Skin of body (tissue), 2 donors: Measurements from ENCODE around the gene NFIA. TPM values are rescaled to one million over a fixed set of nuclear protein-coding genes. Genes with fewer than 3 reads are reported as not detected.
A peak's percentile ranks its signal among the peaks of the same experiment; 100 is the strongest.

ENCODE experiments used
- DNase-seq: peaks from one replicate; lab custom pipeline; 2025; lab: John Stamatoyannopoulos, UW
- total RNA-seq: library from RNA; depleted of rRNA; stranded (reverse); fragments of >200 nt; gene quantifications from one replicate; pipeline ENCODE4 v1.2.3, GENCODE V29; 2014

NFIA gene
- total RNA-seq, 1 donor from 2014 or later = 47.7 TPM

GRCh38 chr1:61149010-61149860, 66.9 kb downstream of the NFIA start:
- DNase-seq = peak; percentile 11

GRCh38 chr1:61151565-61151964, 69.2 kb downstream of the NFIA start:
- no peak for DNase-seq

GRCh38 chr1:61152066-61152465, 69.7 kb downstream of the NFIA start:
- no peak for DNase-seq

- no peak for DNase-seq
Observed at GRCh38 chr1:61152469-61153105, 70.2 kb downstream of the NFIA start.

- DNase-seq = peak; percentile 71
Observed at GRCh38 chr1:61156576-61157467, 74.5 kb downstream of the NFIA start.

- peak; percentile 81 for DNase-seq
Observed at GRCh38 chr1:61157468-61157987, 75.2 kb downstream of the NFIA start.

GRCh38 chr1:61158591-61158990, 76.2 kb downstream of the NFIA start:
- peak; percentile 67 for DNase-seq

GRCh38 chr1:61160526-61160925, 78.2 kb downstream of the NFIA start:
- DNase-seq = no peak

GRCh38 chr1:61162520-61163258, 80.3 kb downstream of the NFIA start:
- no peak for DNase-seq

GRCh38 chr1:61163355-61163754, 81.0 kb downstream of the NFIA start:
- no peak for DNase-seq

GRCh38 chr1:61165402-61165801, 83.0 kb downstream of the NFIA start:
- no peak for DNase-seq

- no peak for DNase-seq
Observed at GRCh38 chr1:61167309-61167708, 84.9 kb downstream of the NFIA start.

GRCh38 chr1:61169045-61169444, 86.7 kb downstream of the NFIA start:
- no peak for DNase-seq

GRCh38 chr1:61169634-61170033, 87.3 kb downstream of the NFIA start:
- DNase-seq = no peak

GRCh38 chr1:61170328-61171238, 88.2 kb downstream of the NFIA start:
- peak; percentile 11 for DNase-seq

GRCh38 chr1:61171346-61171745, 89.0 kb downstream of the NFIA start:
- no peak for DNase-seq

- DNase-seq = no peak
Observed at GRCh38 chr1:61171974-61172373, 89.6 kb downstream of the NFIA start.

- no peak for DNase-seq
Observed at GRCh38 chr1:61173118-61173517, 90.8 kb downstream of the NFIA start.

GRCh38 chr1:61174060-61174795, 91.9 kb downstream of the NFIA start:
- no peak for DNase-seq
